H1 (cell line): Measurements from ENCODE around the gene TM4SF20. TPM values are rescaled to one million over a fixed set of nuclear protein-coding genes. Genes with fewer than 3 reads are reported as not detected.

Experiments
- CTCF ChIA-PET: fragments of 300-600 bp; sonication (Branson Sonifier 250); formaldehyde crosslinking; loops from one replicate; lab custom pipeline; 2021; ENCODE audit not compliant: partially characterized antibody; lab: Charles Lee
- POLR2A ChIA-PET: fragments of 300-600 bp; sonication (Branson Sonifier 250); formaldehyde crosslinking; loops from one replicate; lab custom pipeline; 2021; ENCODE audit warnings: inconsistent platforms; ENCODE audit not compliant: partially characterized antibody; lab: Charles Lee
- DNase-seq, 2 experiments: peaks; one replicate each; pipeline versions ENCODE4 v3.0.0 to v3.0.0-alpha.2; 2010 to 2022; ENCODE audit warnings: low spot score in 2 of 2, low read depth in 1 of 2, mixed read lengths in 1 of 2
- FAIRE-seq: peaks from 2 replicates; lab custom pipeline; 2011; peaks lifted over from hg19 to GRCh38; lab: Jason Lieb, UNC
- H2AFZ ChIP-seq: 2 replicates; pipeline ENCODE4 v1.8.1; 2012; ENCODE audit warnings: low read length, inconsistent platforms
- H2AK5ac ChIP-seq: 2 replicates; pipeline ENCODE4 v1.6.1; 2013; ENCODE audit warnings: low read depth, low read length
- H2BK120ac ChIP-seq: replicated peaks from 2 replicates; pipeline ENCODE3; 2013; ENCODE audit warnings: low read depth, low read length, inconsistent platforms
- H2BK12ac ChIP-seq: 2 replicates; pipeline ENCODE4 v1.6.1; 2013; ENCODE audit warnings: low read depth, low read length
- H2BK15ac ChIP-seq: 2 replicates; pipeline ENCODE4 v1.6.1; 2013; ENCODE audit warnings: low read length
- H2BK20ac ChIP-seq: 2 replicates; pipeline ENCODE4 v1.6.1; 2013; ENCODE audit warnings: low read length
- H2BK5ac ChIP-seq: 2 replicates; pipeline ENCODE4 v1.6.1; 2013; ENCODE audit warnings: low read depth, low read length
- H3K14ac ChIP-seq: 2 replicates; pipeline ENCODE4 v1.6.1; 2013; ENCODE audit warnings: inconsistent platforms; ENCODE audit not compliant: insufficient read length
- H3K18ac ChIP-seq: 2 replicates; pipeline ENCODE4 v1.6.1; 2013; ENCODE audit warnings: low read length; ENCODE audit errors: extremely low read depth
- H3K23ac ChIP-seq: 2 replicates; pipeline ENCODE4 v1.6.1; 2013; ENCODE audit warnings: inconsistent platforms; ENCODE audit not compliant: insufficient read length
- H3K23me2 ChIP-seq: 2 replicates; pipeline ENCODE4 v1.6.1; 2013; ENCODE audit warnings: low read depth, low read length
- H3K27ac ChIP-seq: 2 replicates; pipeline ENCODE4 v1.6.1; 2011; ENCODE audit warnings: low read depth, low read length, inconsistent platforms
- H3K27me3 ChIP-seq, 4 experiments: replicated peaks in 1 of 4; 1 replicate in 1 of 4; 2 replicates in 3 of 4; pipeline versions ENCODE4 v1.6.1 to v1.8.1; 2011 to 2013; ENCODE audit warnings: low read length in 3 of 4, mild to moderate bottlenecking in 3 of 4, inconsistent platforms in 2 of 4, mixed read lengths in 2 of 4, moderate library complexity in 1 of 4; ENCODE audit not compliant: control insufficient read depth in 3 of 4, insufficient read depth in 3 of 4; ENCODE audit errors: extremely low read depth in 1 of 4
- H3K36me3 ChIP-seq, 4 experiments: 2 replicates each; pipeline versions ENCODE4 v1.6.1 to v1.8.1; 2011 to 2013; ENCODE audit warnings: mild to moderate bottlenecking in 4 of 4, low read length in 3 of 4, moderate library complexity in 2 of 4, control low read depth in 1 of 4, inconsistent platforms in 1 of 4; ENCODE audit not compliant: insufficient read depth in 4 of 4, control insufficient read depth in 2 of 4
- H3K4ac ChIP-seq: replicated peaks from 2 replicates; pipeline ENCODE3; 2013; ENCODE audit warnings: low read length, low read depth, mixed read lengths, inconsistent platforms; ENCODE audit not compliant: insufficient read length
- H3K4me1 ChIP-seq, 4 experiments: replicated peaks in 1 of 4; 1 replicate in 1 of 4; 2 replicates in 3 of 4; pipeline versions ENCODE4 v1.6.1 to v1.8.1; 2011 to 2013; ENCODE audit warnings: low read length in 3 of 4, inconsistent platforms in 2 of 4, mixed read lengths in 1 of 4; ENCODE audit not compliant: insufficient read depth in 4 of 4, control insufficient read depth in 3 of 4
- H3K4me2 ChIP-seq, 2 experiments: 2 replicates each; pipeline versions ENCODE4 v1.6.1 to v1.8.1; 2011 to 2013; ENCODE audit warnings: low read depth in 2 of 2, low read length in 2 of 2, control low read depth in 1 of 2, inconsistent platforms in 1 of 2, mild to moderate bottlenecking in 1 of 2; ENCODE audit not compliant: insufficient read depth in 1 of 2
- H3K4me3 ChIP-seq, 4 experiments: fragments of 200-600, 300-600 bp in 1 of 4; sonication (generic), shearing (Covaris generic), sonication (Bioruptor Twin) in 1 of 4; 2 replicates each; pipeline versions ENCODE4 v1.5.1 to v1.8.1; 2011 to 2016; ENCODE audit warnings: low read length in 4 of 4, low read depth in 3 of 4, control low read depth in 2 of 4, inconsistent platforms in 2 of 4, mild to moderate bottlenecking in 2 of 4, mixed read lengths in 1 of 4, moderate library complexity in 1 of 4; ENCODE audit not compliant: insufficient read depth in 2 of 4; ENCODE audit errors: extremely low read depth in 1 of 4
- H3K56ac ChIP-seq: replicated peaks from 2 replicates; pipeline ENCODE3; 2013; ENCODE audit warnings: low read depth, mild to moderate bottlenecking, mixed read lengths, low read length, inconsistent platforms; ENCODE audit not compliant: insufficient read length
- H3K79me1 ChIP-seq: 2 replicates; pipeline ENCODE4 v1.6.1; 2013; ENCODE audit warnings: low read depth, low read length, control low read depth
- H3K79me2 ChIP-seq, 2 experiments: 2 replicates each; pipeline versions ENCODE4 v1.6.1 to v1.8.1; 2012 to 2013; ENCODE audit warnings: low read length in 2 of 2, mild to moderate bottlenecking in 2 of 2, inconsistent platforms in 1 of 2; ENCODE audit not compliant: insufficient read depth in 2 of 2, control insufficient read depth in 1 of 2
- H3K9ac ChIP-seq, 4 experiments: replicated peaks in 1 of 4; 1 replicate in 1 of 4; 2 replicates in 3 of 4; pipeline versions ENCODE4 v1.6.1 to v1.8.1; 2011 to 2013; ENCODE audit warnings: low read depth in 3 of 4, low read length in 3 of 4, control low read depth in 2 of 4, mild to moderate bottlenecking in 2 of 4, moderate library complexity in 2 of 4, inconsistent platforms in 1 of 4; ENCODE audit errors: extremely low read depth in 1 of 4
- H3K9me3 ChIP-seq, 2 experiments: 2 replicates each; pipeline versions ENCODE4 v1.6.1 to v1.8.1; 2012 to 2013; ENCODE audit warnings: mild to moderate bottlenecking in 2 of 2, moderate library complexity in 2 of 2, control low read depth in 1 of 2, inconsistent platforms in 1 of 2, low read depth in 1 of 2, low read length in 1 of 2, mixed read lengths in 1 of 2; ENCODE audit not compliant: insufficient read depth in 2 of 2
- H4K20me1 ChIP-seq, 2 experiments: replicated peaks in 1 of 2; 2 replicates each; pipeline versions ENCODE3 to v1.8.1; 2011 to 2013; ENCODE audit warnings: inconsistent platforms in 2 of 2, low read length in 2 of 2, mild to moderate bottlenecking in 1 of 2; ENCODE audit not compliant: insufficient read depth in 2 of 2, control insufficient read depth in 1 of 2
- H4K5ac ChIP-seq: 2 replicates; pipeline ENCODE4 v1.6.1; 2013; ENCODE audit warnings: low read length, low read depth, mixed read lengths, inconsistent platforms; ENCODE audit not compliant: insufficient read length
- H4K8ac ChIP-seq: 2 replicates; pipeline ENCODE4 v1.8.0; 2013; ENCODE audit warnings: mild to moderate bottlenecking, moderate library complexity, low read length, inconsistent platforms; ENCODE audit not compliant: insufficient read depth; ENCODE audit errors: extremely low read depth
- H4K91ac ChIP-seq: replicated peaks from 2 replicates; pipeline ENCODE3; 2013; ENCODE audit warnings: low read length, mixed read lengths, inconsistent platforms; ENCODE audit not compliant: insufficient read length
- BACH1 ChIP-seq: IDR thresholded peaks from 2 replicates; pipeline ENCODE4 v1.6.1; 2012; ENCODE audit warnings: low read length, improper control_type of control experiment
- TCF12 ChIP-seq: IDR thresholded peaks from 2 replicates; pipeline ENCODE4 v1.6.1; 2011; ENCODE audit warnings: low read depth, mild to moderate bottlenecking, low read length
- WGBS, 2 experiments: shearing (Covaris generic) in 1 of 2; methylation state at CpG; one replicate each; pipeline versions ENCODE4 v1.1.6 to v1.1.7; 2013 to 2015; ENCODE audit warnings: low lambda C conversion rate in 2 of 2, mixed read lengths in 2 of 2, inconsistent platforms in 1 of 2, low coverage in 1 of 2, missing lambda C conversion rate in 1 of 2; ENCODE audit not compliant: insufficient replicate concordance in 2 of 2, insufficient coverage in 1 of 2, insufficient read length in 1 of 2; ENCODE audit errors: extremely low coverage in 1 of 2, missing lambda C conversion rate in 1 of 2; 5-methylcytosine and 5-hydroxymethylcytosine counted together
- polyA plus RNA-seq, 7 experiments: library from polyadenylated mRNA; depleted of rRNA in 3 of 7; stranded (reverse) in 5 of 7; unstranded in 2 of 7; fragments of >200 nt in 5 of 7; fragments of 200-250 nt in 2 of 7; gene quantifications; 1 replicate in 5 of 7; 2 replicates in 1 of 7; 4 replicates in 1 of 7; pipeline versions ENCODE4 v1.2.1 to v1.2.3, GENCODE V29; 2011 to 2013; ENCODE audit warnings: missing spikeins in 2 of 7, mixed read lengths in 2 of 7
- total RNA-seq: library from RNA; stranded (reverse); fragmentation: NEBNext Ultra II Directional; extraction: Animal tissue kit (Norgen Biotek cat#: 25700); gene quantifications from 2 replicates; pipeline ENCODE4 v1.2.1, GENCODE V29; 2021

Gene TM4SF20
- total and polyA plus RNA-seq, 2 of the 8 experiments (the other 6 are each of a cell fraction or from before 2014, with no cell fraction given): not detected

GRCh38 chr2:227412877-227413276 is 33.8 kb upstream of the TM4SF20 start:
- FAIRE-seq (no peak), DNase-seq (no peak)
- no peaks in the 10 kb centered on the region for H4K20me1 ChIP-seq
- H4K5ac ChIP-seq: no peak overlapping the region
- no peak overlapping the region for H3K14ac ChIP-seq
- H3K18ac ChIP-seq: no peak overlapping the region
- H2AK5ac ChIP-seq: no peak overlapping the region
- no peak overlapping the region for H3K4ac ChIP-seq
- H3K56ac ChIP-seq: no peak overlapping the region
- no peak for TF ChIP-seq TCF12
- no peak for TF ChIP-seq BACH1
- H2BK5ac ChIP-seq: no peak overlapping the region
- H3K27ac ChIP-seq: no peak overlapping the region
- no peaks in the 10 kb centered on the region for H3K23me2 ChIP-seq
- H4K91ac ChIP-seq: no peak overlapping the region
- no peaks in the 10 kb centered on the region for H3K36me3 ChIP-seq
- H4K8ac ChIP-seq: no peak overlapping the region
- no peak overlapping the region for H3K9ac ChIP-seq
- H3K4me3 ChIP-seq: no peak overlapping the region
- H2BK12ac ChIP-seq: no peak overlapping the region
- H3K27me3 ChIP-seq: no peaks in the 10 kb centered on the region
- H3K4me1 ChIP-seq: no peaks in the 10 kb centered on the region
- no peak overlapping the region for H2BK15ac ChIP-seq
- no peaks in the 10 kb centered on the region for H3K79me1 ChIP-seq
- ChIA-PET POLR2A (no interaction called here), CTCF (interaction anchor here (0.5 to 1.1 kb wide), 2 partner anchors 11 to 69 kb away, joined by 3 read pairs; no protein-coding TSS in a partner anchor)
- no peaks in the 10 kb centered on the region for H3K79me2 ChIP-seq
- no peak overlapping the region for H3K4me2 ChIP-seq
- no peak overlapping the region for H2BK20ac ChIP-seq
- no peak overlapping the region for H3K23ac ChIP-seq
- H3K9me3 ChIP-seq: no peaks in the 10 kb centered on the region
- no peak overlapping the region for H2AFZ ChIP-seq
- WGBS, 2 experiments: 75% methylated on average over 5 of the region's 5 CpGs; no CpG with 5 or more reads in 1 of the 2 experiments
- no peak overlapping the region for H2BK120ac ChIP-seq
